ENCODE results near the gene MAML2.

MAML2 gene

GRCh38 chr11:96342961-96343711 is at the start of gene MAML2:
Gene MAML2 (minus strand): TSS chr11:96343195. CDS start chr11:96341895, 1,300 bp downstream.
- DNase-seq (ENCODE audit: low read depth in 2 of 2) = peak; percentile 81 to 91

DNA sequence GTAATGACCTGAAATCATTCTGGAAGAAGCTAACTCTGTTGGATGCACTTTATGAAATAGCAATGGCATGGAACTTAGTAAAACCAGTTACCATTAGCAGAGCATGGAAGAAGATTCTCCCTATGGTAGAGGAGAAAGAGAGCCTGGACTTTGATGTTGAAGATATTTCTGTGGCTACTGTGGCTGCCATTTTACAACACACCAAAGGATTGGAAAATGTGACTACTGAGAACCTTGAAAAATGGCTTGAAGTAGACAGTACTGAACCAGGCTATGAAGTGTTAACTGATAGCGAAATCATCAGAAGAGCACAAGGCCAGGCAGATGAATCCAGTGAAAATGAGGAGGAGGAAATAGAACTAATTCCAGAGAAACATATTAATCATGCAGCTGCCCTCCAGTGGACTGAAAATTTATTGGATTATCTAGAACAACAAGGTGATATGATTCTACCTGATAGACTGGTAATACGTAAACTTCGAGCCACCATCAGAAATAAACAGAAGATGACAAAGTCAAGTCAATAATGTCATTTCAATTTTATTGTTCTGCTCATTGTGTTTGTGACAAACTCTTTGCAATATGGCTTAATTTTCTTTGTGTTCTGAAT is 48.8 kb upstream of the MAML2 start:
- no peak for DNase-seq (ENCODE audit: low read depth in 2 of 2)

GRCh38 chr11:96390488-96390792 is 47.4 kb upstream of the MAML2 start:
- no peak for DNase-seq (ENCODE audit: low read depth in 2 of 2)

GRCh38 chr11:96389720-96390487 is 46.9 kb upstream of the MAML2 start, which contains the start of the genes CCDC82 and JRKL:
Gene CCDC82 (minus strand): TSS chr11:96389912. CDS start chr11:96384747, 5,165 bp downstream.
Gene JRKL (plus strand): TSS chr11:96390013. CDS start chr11:96390650, 637 bp downstream.
- peak; percentile 98 for DNase-seq (ENCODE audit: low read depth in 2 of 2)

- DNase-seq (ENCODE audit: low read depth in 2 of 2) = no peak
Measured at GRCh38 chr11:96388891-96389719, 46.1 kb upstream of the MAML2 start.

- DNase-seq (ENCODE audit: low read depth in 2 of 2) = no peak
Measured at GRCh38 chr11:96385187-96385586, 42.2 kb upstream of the MAML2 start.

- no peak for DNase-seq (ENCODE audit: low read depth in 2 of 2)
Measured at GRCh38 chr11:96384156-96384555, 41.2 kb upstream of the MAML2 start.

GRCh38 chr11:96376796-96377195 is 33.8 kb upstream of the MAML2 start:
- DNase-seq (ENCODE audit: low read depth in 2 of 2) = no peak

DNA sequence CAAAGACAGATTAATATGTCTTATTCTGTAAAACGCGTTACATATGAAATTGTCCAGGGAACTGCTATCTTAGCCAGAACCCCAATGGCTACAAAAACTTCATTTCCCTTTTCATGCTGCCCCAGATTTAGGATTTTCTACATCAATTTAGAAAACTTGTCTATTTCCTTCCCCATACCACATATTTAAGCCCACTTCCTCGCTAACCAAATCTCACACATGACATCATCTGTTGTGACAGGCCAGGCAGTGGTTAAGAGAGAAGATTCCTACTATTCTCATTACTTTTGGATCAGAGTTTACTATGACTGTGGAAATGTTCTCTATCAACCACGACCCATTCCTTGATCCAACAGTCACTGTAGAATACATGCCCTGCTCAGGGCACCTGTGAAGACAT is 30.8 kb upstream of the MAML2 start:
- no peak for DNase-seq (ENCODE audit: low read depth in 2 of 2)

- DNase-seq (ENCODE audit: low read depth in 2 of 2) = no peak
Measured at GRCh38 chr11:96367342-96367741, 24.3 kb upstream of the MAML2 start.

GRCh38 chr11:96366024-96366423 is 23.0 kb upstream of the MAML2 start:
- no peak for DNase-seq (ENCODE audit: low read depth in 2 of 2)

GRCh38 chr11:96365493-96365892 is 22.5 kb upstream of the MAML2 start:
- DNase-seq (ENCODE audit: low read depth in 2 of 2) = no peak

GRCh38 chr11:96361778-96362177 is 18.8 kb upstream of the MAML2 start:
- no peak for DNase-seq (ENCODE audit: low read depth in 2 of 2)

- DNase-seq (ENCODE audit: low read depth in 2 of 2) = no peak
Measured at GRCh38 chr11:96358321-96358720, 15.3 kb upstream of the MAML2 start.

- no peak for DNase-seq (ENCODE audit: low read depth in 2 of 2)
Measured at GRCh38 chr11:96357794-96358193, 14.8 kb upstream of the MAML2 start.

- no peak for DNase-seq (ENCODE audit: low read depth in 2 of 2)
Measured at GRCh38 chr11:96356848-96357247, 13.9 kb upstream of the MAML2 start.

- DNase-seq (ENCODE audit: low read depth in 2 of 2) = no peak
Measured at GRCh38 chr11:96342014-96342960, 708 bp downstream of the MAML2 start.

GRCh38 chr11:96341211-96342013 is 1.6 kb downstream of the MAML2 start:
- peak; percentile 45 to 46 for DNase-seq (ENCODE audit: low read depth in 2 of 2)

DNA sequence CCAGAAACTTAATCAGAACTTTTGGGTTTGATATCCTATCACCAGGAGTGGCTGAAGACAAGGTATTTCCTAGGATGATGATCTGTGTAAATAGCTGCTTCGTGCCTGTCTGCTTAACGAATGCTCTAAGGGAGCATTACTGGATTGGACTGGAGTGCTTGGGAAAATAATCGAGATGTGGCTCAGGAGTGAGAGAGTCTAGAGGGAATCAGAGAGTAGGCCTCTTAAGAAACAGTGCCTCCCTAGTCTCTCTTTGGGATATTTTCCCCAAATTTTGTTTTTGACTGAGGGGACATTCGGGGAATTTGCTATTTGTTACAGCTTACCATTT is 2.5 kb downstream of the MAML2 start:
- DNase-seq (ENCODE audit: low read depth in 2 of 2) = no peak
